ENCODE results near the gene LRRC36. TPM values are rescaled to one million over a fixed set of nuclear protein-coding genes. Genes with fewer than 3 reads are reported as not detected.

Gene LRRC36
- total and polyA plus RNA-seq, 2 of the 8 experiments (the other 6 are each of a cell fraction or from before 2014, with no cell fraction given): 0.15 TPM; not detected in 1

- TF ChIP-seq ATF2 (IDR thresholded peaks at IDR 0.05; ENCODE audit: low read length): no peak
- no peak for TF ChIP-seq CHD7 (IDR thresholded peaks at IDR 0.05; ENCODE audit: insufficient replicate concordance, low read length)
Measured at GRCh38 chr16:67302970-67303369, 23.6 kb upstream of the LRRC36 start (continued).
